Activated CD4-positive, CD25-positive, alpha-beta regulatory T cell treated with anti-CD3 and anti-CD28 coated beads, Interleukin-2, amount 50 U/mL, for 24 hours (primary cell): Measurements from ENCODE around the gene SLC6A8.
"Not testable (repeated sequence)": the region's sequence is repeated elsewhere in the genome, so short reads cannot be mapped to it uniquely, and the experiment has no call there.

ENCODE experiments used
- ATAC-seq, 2 donors: fragments of 150-1000 bp; cut with Tn5 transposase; one replicate each; pipeline ENCODE4 v1.10.0; 2021; ENCODE audit warnings: mild to moderate bottlenecking in 1 of 2, moderate library complexity in 1 of 2

SLC6A8 gene

GRCh38 chrX:153733651-153734240 lies 46.0 kb downstream of the SLC6A8 start:
- no peak for ATAC-seq

- no peak for ATAC-seq
Observed at GRCh38 chrX:153734871-153735270, 47.1 kb downstream of the SLC6A8 start.

- peak in 1 of 2 donors; percentile 56 for ATAC-seq
Observed at GRCh38 chrX:153735274-153735673, 47.5 kb downstream of the SLC6A8 start.

- no peak for ATAC-seq
Observed at GRCh38 chrX:153736071-153736820, 48.5 kb downstream of the SLC6A8 start.

- no peak for ATAC-seq
Observed at GRCh38 chrX:153736871-153737441, 49.2 kb downstream of the SLC6A8 start.

GRCh38 chrX:153738056-153738605 lies 50.4 kb downstream of the SLC6A8 start:
- no peak for ATAC-seq

GRCh38 chrX:153739754-153740486 lies 52.2 kb downstream of the SLC6A8 start:
- peak; percentile 41 to 45 for ATAC-seq

- ATAC-seq = no peak
Observed at GRCh38 chrX:153740631-153741222, 53.0 kb downstream of the SLC6A8 start.

- ATAC-seq = no peak
Observed at GRCh38 chrX:153741446-153741845, 53.7 kb downstream of the SLC6A8 start.

- not testable (repeated sequence) for ATAC-seq
Observed at GRCh38 chrX:153742111-153742510, 54.4 kb downstream of the SLC6A8 start.

GRCh38 chrX:153742796-153743467 lies 55.2 kb downstream of the SLC6A8 start:
- not testable (repeated sequence) for ATAC-seq

- ATAC-seq = not testable (repeated sequence)
Observed at GRCh38 chrX:153743468-153744209, 55.9 kb downstream of the SLC6A8 start.

- no peak for ATAC-seq
Observed at GRCh38 chrX:153744210-153745066, 56.7 kb downstream of the SLC6A8 start.

- not testable (repeated sequence) for ATAC-seq
Observed at GRCh38 chrX:153745067-153745433, 57.3 kb downstream of the SLC6A8 start.
